Measurements from ENCODE around the gene CMPK1. TPM values are rescaled to one million over a fixed set of nuclear protein-coding genes. Genes with fewer than 3 reads are reported as not detected.

The CMPK1 gene
- total RNA-seq, 1 experiment from 2014 or later, result 77.4 TPM

GRCh38 chr1:47401761-47402160, 68.2 kb downstream of the CMPK1 start:
- H3K9me3 Mint-ChIP-seq (ENCODE audit: unreplicated experiment), result peaks cover 9% of the 10 kb centered on the region
- ChIA-PET CTCF (no interaction called here), POLR2A (no interaction called here)
- peaks cover 18% of the 10 kb centered on the region for H3K4me1 ChIP-seq
- intact Hi-C loops (cut with micrococcal nuclease; ENCODE audit: unreplicated experiment), result no loop called here
- H3K27ac Mint-ChIP-seq (ENCODE audit: unreplicated experiment), result no peak overlapping the region
- H3K27me3 ChIP-seq (replicated peaks; ENCODE audit: control insufficient read depth, insufficient read depth, low read length), result no peaks in the 10 kb centered on the region
- no peak for DNase-seq
- no TSS peak for BruUV-seq (replicated peaks)
- H3K4me1 Mint-ChIP-seq (ENCODE audit: low read depth, unreplicated experiment), result peaks cover 31% of the 10 kb centered on the region
- no peaks in the 10 kb centered on the region for H3K9me3 ChIP-seq
- TF ChIP-seq CTCF (IDR thresholded peaks at IDR 0.05; ENCODE audit: insufficient read depth in 1 of 2, low read depth in 1 of 2, low read length in 1 of 2, severe bottlenecking in 1 of 2, unreplicated experiment in 1 of 2), result no peak
- H3K4me3 Mint-ChIP-seq (ENCODE audit: unreplicated experiment), result no peak overlapping the region
- no peaks in the 10 kb centered on the region for H3K36me3 ChIP-seq (ENCODE audit: control insufficient read depth, insufficient read depth, low read length)
- no peaks in the 10 kb centered on the region for H3K27me3 Mint-ChIP-seq (ENCODE audit: insufficient read depth, unreplicated experiment)
- H3K4me3 ChIP-seq (ENCODE audit: low read depth, low read length), result no peak overlapping the region
- no peaks in the 10 kb centered on the region for H3K36me3 Mint-ChIP-seq (ENCODE audit: insufficient read depth, unreplicated experiment)

GRCh38 chr1:47402591-47402990, 69.0 kb downstream of the CMPK1 start:
- POLR2A ChIA-PET, result no interaction called here
- Histone ChIP-seq H3K9me3 (no peaks in the 10 kb centered on the region), H3K4me1 (peaks cover 18% of the 10 kb centered on the region), H3K4me3 (ENCODE audit: low read depth, low read length) (no peak overlapping the region), H3K36me3 (ENCODE audit: control insufficient read depth, insufficient read depth, low read length) (no peaks in the 10 kb centered on the region), H3K27me3 (replicated peaks; ENCODE audit: control insufficient read depth, insufficient read depth, low read length) (no peaks in the 10 kb centered on the region)
- intact Hi-C loops (cut with micrococcal nuclease; ENCODE audit: unreplicated experiment), result no loop called here
- H3K36me3 Mint-ChIP-seq (ENCODE audit: insufficient read depth, unreplicated experiment), result no peaks in the 10 kb centered on the region
- no peak for TF ChIP-seq CTCF (IDR thresholded peaks at IDR 0.05; ENCODE audit: insufficient read depth in 1 of 2, low read depth in 1 of 2, low read length in 1 of 2, severe bottlenecking in 1 of 2, unreplicated experiment in 1 of 2)
- BruUV-seq (replicated peaks), result no TSS peak
- peaks cover 31% of the 10 kb centered on the region for H3K4me1 Mint-ChIP-seq (ENCODE audit: low read depth, unreplicated experiment)
- no peak overlapping the region for H3K27ac Mint-ChIP-seq (ENCODE audit: unreplicated experiment)
- CTCF ChIA-PET, result no interaction called here
- H3K27me3 Mint-ChIP-seq (ENCODE audit: insufficient read depth, unreplicated experiment), result no peaks in the 10 kb centered on the region
- DNase-seq, result no peak
- H3K4me3 Mint-ChIP-seq (ENCODE audit: unreplicated experiment), result no peak overlapping the region
- H3K9me3 Mint-ChIP-seq (ENCODE audit: unreplicated experiment), result peaks cover 2% of the 10 kb centered on the region

- Mint-ChIP-seq H3K27me3 (ENCODE audit: insufficient read depth, unreplicated experiment) (no peaks in the 10 kb centered on the region), H3K4me3 (ENCODE audit: unreplicated experiment) (no peak overlapping the region), H3K27ac (ENCODE audit: unreplicated experiment) (no peak overlapping the region), H3K4me1 (ENCODE audit: low read depth, unreplicated experiment) (peaks cover 31% of the 10 kb centered on the region), H3K9me3 (ENCODE audit: unreplicated experiment) (no peaks in the 10 kb centered on the region), H3K36me3 (ENCODE audit: insufficient read depth, unreplicated experiment) (no peaks in the 10 kb centered on the region)
- Histone ChIP-seq H3K4me1 (peaks cover 18% of the 10 kb centered on the region), H3K36me3 (ENCODE audit: control insufficient read depth, insufficient read depth, low read length) (no peaks in the 10 kb centered on the region), H3K27me3 (replicated peaks; ENCODE audit: control insufficient read depth, insufficient read depth, low read length) (no peaks in the 10 kb centered on the region), H3K9me3 (no peaks in the 10 kb centered on the region), H3K4me3 (ENCODE audit: low read depth, low read length) (no peak overlapping the region)
- POLR2A ChIA-PET, result no interaction called here
- CTCF ChIA-PET, result no interaction called here
- BruUV-seq (replicated peaks), result no TSS peak
- TF ChIP-seq CTCF (IDR thresholded peaks at IDR 0.05; ENCODE audit: insufficient read depth in 1 of 2, low read depth in 1 of 2, low read length in 1 of 2, severe bottlenecking in 1 of 2, unreplicated experiment in 1 of 2), result no peak
- no peak for DNase-seq
- intact Hi-C loops (cut with micrococcal nuclease; ENCODE audit: unreplicated experiment), result no loop called here
Measured at GRCh38 chr1:47403321-47403910, 69.8 kb downstream of the CMPK1 start.

Measured in Caco-2 (cell line).